Esophagus muscularis mucosa (tissue), 3 donors: ENCODE data around the gene ZXDC.

Experiments
- CTCF ChIP-seq, 3 experiments: fragments of 200-600 bp in 2 of 3; fragments of 450-650 bp in 1 of 3; sonication (generic) in 2 of 3; IDR thresholded peaks; one replicate each; pipeline ENCODE4 v1.5.1; 2017 to 2019; ENCODE audit warnings: antibody characterized with exemption in 3 of 3, mild to moderate bottlenecking in 2 of 3, moderate library complexity in 1 of 3
- POLR2A ChIP-seq: fragments of 450-650 bp; IDR thresholded peaks from one replicate; pipeline ENCODE4 v1.6.1; 2017; ENCODE audit warnings: antibody characterized with exemption, moderate library complexity, mild to moderate bottlenecking, low read depth
- POLR2AphosphoS5 ChIP-seq, 2 donors: sonication (generic); formaldehyde crosslinking; IDR thresholded peaks; one replicate each; pipeline ENCODE4 v1.6.1; 2017; ENCODE audit warnings: antibody characterized with exemption in 2 of 2

- TF ChIP-seq CTCF (IDR thresholded peaks at IDR 0.05) (no peak), POLR2AphosphoS5 (IDR thresholded peaks at IDR 0.05) (no peak), POLR2A (no peak)
Observed at GRCh38 chr3:126399351-126399735, 76.3 kb downstream of the ZXDC start.
